Fibroblast of skin of abdomen (primary cell): Measurements from ENCODE around the gene EFTUD2. TPM values are rescaled to one million over a fixed set of nuclear protein-coding genes. Genes with fewer than 3 reads are reported as not detected.
A peak's percentile ranks its signal among the peaks of the same experiment; 100 is the strongest.
"Not testable (repeated sequence)": the region's sequence is repeated elsewhere in the genome, so short reads cannot be mapped to it uniquely, and the experiment has no call there.

Source experiments
- DNase-seq: peaks from one replicate; pipeline ENCODE4 v3.0.0-alpha.2; 2013
- polyA plus RNA-seq, 2 experiments: library from polyadenylated mRNA; unstranded; fragments of 120-200 nt; gene quantifications; one replicate each; pipeline ENCODE4 v1.2.1, GENCODE V29; 2013; ENCODE audit not compliant: insufficient read length in 2 of 2

EFTUD2 gene
- polyA plus RNA-seq (2013, experiment 1 of 2; ENCODE audit: insufficient read length): 88.8 TPM
- 87.8 TPM for polyA plus RNA-seq (2013, experiment 2 of 2; ENCODE audit: insufficient read length)

DNA sequence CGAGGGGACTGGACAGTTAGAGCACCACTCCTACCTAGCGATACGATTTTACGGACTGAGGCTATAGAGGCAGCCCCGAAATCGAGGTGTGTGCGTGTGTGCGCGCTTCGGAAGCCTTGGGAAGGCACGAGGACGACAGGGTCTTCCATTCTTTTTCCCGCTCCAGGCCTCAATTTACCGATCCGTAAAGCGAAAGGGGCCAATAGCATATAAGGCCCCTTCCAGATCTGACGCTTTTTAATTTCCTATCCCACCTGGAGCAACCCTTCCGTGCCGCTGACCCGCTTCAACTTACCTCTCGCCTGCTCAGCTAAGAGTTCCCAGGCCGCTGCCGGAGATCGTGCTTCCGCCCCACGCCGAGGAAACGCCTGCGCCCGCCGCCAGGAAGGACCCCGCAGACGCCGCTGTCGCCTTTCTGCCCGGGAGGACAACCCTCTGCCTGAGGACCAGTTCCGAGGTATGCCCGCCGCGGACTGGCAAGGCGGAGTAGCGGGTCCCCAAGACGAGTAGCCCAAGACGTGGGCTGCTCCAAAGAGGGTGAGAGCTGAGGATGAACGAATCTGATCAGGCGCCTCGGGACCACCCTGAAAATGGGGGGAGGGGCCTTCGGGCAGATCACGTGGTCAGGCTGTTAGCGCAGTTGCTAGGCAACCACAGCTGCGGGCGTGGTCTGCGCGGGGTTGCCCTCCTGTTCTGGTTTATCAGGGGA lies at the start of gene EFTUD2:
EFTUD2 (minus strand) TSS at position 372 of the 709 bp plus-strand sequence. CDS start 4,924 bp downstream, outside the sequence.
- DNase-seq: peak; percentile 87

GRCh38 chr17:44948315-44948795 lies 49.1 kb upstream of the EFTUD2 start:
- DNase-seq: no peak

DNA sequence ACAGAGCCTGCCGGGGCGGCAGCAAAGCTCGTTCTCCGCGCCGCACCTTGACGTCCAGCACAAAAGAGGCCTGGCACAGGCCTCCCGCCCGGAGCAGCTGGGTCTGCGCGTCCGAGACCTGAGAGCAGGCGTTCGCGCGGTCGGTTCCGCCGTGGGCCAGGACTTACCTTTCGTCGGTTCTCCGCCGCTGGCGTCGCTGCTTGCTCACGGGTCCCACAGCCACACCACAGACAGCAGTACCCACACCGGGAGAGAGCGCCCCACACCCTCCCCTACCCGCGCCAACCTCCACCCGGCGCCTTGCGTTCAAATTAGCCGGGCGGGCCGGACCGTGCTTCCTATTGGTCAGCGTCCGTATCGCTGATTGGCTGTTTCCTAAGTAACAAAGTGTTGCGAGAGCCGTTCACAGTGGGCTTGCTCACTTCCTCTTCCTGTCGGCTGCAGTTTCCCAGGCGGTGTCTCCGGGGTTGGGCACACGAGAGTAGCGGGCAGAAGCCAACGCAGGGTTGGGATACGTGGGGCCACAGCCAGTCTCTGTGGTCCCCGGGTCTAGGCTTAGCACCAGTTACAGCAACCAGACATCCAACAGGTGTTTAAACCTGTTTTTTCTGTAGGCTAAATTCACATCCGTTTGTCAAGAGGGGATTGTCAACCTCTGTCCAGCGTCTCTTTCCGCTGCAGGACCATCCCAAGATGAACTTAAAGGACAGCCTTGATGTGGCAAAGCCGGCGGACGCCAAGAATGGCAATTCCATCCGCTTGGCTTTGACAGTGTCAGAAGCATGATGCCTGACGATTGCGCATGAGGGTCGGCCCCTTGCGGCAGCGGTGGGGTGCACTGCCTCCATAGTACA lies 48.4 kb upstream of the EFTUD2 start, which contains the start of gene KIF18B:
KIF18B (minus strand) TSS at position 313 of the 854 bp plus-strand sequence. CDS start 11,429 bp downstream, outside the sequence.
- DNase-seq: peak; percentile 94

DNA sequence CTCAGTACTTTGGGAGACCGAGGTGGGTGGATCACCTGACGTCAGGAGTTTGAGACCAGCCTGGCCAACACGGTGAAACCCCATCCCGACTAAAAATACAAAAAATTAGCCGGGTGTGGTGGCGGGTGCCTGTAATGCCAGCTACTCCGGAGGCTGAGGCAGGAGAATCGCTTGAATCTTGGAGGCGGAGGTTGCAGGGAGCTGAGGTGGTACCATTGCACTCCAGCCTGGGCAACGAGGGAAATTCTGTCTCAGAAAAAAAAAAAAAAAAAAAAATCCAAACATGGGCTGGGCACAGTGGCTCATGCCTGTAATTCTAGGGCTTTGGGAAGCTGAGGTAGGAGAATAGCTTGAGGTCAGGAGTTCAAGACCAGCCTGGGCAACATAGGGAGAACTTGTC lies 46.4 kb upstream of the EFTUD2 start:
- not testable (repeated sequence) for DNase-seq

- DNase-seq: no peak
These were observed 43.2 kb upstream of the EFTUD2 start for GRCh38 chr17:44942456-44942855.

DNA sequence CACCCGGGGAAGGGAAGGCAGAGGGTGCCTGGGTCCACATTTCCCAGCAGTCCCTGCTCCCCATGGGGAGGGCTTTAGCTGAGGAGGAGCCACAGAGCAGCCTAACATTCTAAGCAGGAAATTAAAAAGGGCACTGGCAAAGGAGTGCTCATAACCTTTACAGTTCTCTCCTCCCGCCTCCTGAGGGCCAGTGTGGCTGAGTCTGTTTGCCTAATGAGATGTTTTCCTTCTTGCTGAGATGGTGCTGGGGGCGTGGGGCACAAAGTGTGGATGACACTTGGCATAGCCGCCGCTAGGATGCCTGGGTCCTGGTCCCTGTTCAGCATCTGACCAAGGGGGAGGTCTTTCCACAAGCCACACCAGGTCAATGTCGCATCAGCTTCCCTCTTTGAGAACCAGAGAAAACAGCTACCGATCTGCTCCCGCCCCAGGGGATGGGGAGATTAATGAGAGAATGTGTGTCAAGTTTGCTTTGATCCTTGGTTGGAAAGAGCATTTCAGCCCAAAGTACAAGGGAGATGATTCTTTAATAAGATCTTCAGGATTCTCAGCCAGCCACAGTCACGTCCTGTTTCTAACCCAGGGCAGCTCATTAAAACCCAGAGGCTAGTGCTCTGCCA lies 42.6 kb upstream of the EFTUD2 start:
- no peak for DNase-seq

DNA sequence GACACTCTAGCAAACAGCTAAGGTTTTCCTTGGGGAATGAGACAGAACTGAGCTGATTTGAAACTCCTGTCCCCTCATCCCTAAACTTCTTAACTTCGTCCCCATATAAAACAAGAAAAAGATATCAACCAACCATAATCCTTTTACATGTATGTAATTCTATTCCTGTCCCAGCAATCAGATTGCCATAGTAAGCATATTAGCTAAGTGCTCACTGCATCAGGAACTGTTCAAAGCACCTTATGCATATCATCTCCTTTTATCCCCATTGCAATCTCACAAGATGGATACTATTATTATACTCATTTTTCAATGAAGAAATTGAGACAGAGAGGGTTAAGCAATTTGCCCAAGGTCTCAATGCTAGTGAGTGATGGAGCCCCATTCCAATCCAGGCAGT lies 41.5 kb upstream of the EFTUD2 start:
- no peak for DNase-seq

- peak; percentile 73 for DNase-seq
These were observed 41.1 kb upstream of the EFTUD2 start for GRCh38 chr17:44940317-44940716.

DNA sequence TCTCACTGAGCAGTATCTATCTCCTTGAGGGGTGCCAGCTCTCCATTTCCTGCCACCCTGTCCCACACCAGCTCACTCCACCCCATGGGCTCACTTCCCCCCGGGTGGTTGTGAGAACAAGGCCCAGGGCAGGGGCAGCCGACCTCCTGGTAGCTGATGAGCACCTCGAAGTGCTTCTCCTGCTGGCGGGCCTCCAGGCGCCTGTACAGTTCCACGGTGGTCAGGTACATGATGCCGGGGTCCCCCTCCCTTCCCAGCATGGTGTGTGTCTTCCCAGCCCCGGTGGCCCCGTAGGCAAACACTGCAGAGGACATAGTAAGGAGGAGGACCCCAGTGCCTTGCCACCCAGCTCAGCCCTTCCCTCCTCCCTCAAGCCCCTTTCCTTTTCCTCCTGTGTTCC lies 35.9 kb upstream of the EFTUD2 start:
- no peak for DNase-seq

- no peak for DNase-seq
These were observed 35.5 kb upstream of the EFTUD2 start for GRCh38 chr17:44934745-44935105.

- DNase-seq: no peak
These were observed 34.8 kb upstream of the EFTUD2 start for GRCh38 chr17:44933824-44934744.

DNA sequence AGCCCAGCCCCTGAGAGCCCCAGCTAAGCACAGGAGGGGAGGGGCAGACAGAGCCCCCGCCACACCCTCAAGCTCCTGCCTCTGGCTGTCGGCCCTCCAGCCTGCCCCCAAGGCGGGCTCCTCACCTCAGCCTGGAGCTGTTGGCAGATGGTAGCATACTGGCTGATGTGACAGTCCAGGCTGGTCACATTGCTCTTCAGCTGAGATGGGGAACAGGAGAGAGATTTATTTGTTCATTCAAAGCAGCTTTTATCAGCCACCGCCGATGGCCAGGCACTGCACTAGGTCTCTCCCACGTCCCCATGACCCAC lies 33.5 kb upstream of the EFTUD2 start:
- DNase-seq: no peak

DNA sequence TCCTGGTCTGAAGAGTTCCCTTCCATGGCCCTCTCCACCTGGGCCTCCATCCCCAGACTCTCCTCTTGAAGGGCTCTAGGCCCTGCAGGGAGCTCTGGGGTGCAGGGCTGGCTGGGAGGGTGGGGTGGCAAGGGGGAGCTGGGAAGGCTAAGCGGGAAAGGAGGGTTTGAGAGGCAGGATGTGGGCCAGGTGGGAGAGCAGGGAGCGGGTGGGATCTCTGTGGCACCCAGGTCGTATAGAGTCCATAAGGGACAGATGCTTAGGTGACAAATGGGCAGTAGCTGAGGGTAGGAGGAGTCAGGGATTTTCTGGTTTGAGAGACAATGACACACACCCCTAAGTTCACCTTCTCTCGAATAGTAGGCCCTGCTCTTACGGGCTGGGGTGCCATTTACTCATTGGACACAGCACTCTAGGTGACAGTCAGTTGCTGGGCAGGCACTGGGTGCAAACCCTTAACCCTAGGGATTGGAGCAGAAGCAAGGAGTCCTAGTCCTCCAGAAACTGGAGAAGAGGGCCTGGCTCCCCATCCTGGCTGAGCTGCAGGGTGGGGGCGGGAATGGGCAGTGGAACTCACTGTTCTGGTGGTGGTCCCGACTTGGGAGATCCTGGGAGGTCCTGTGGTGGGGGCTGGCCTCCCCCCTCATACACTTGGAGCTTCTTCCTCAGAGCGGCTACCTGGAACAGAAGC lies 33.0 kb upstream of the EFTUD2 start:
- no peak for DNase-seq

- no peak for DNase-seq
These were observed 32.1 kb upstream of the EFTUD2 start for GRCh38 chr17:44931376-44931775.

GRCh38 chr17:44930667-44931066 lies 31.4 kb upstream of the EFTUD2 start:
- no peak for DNase-seq

DNA sequence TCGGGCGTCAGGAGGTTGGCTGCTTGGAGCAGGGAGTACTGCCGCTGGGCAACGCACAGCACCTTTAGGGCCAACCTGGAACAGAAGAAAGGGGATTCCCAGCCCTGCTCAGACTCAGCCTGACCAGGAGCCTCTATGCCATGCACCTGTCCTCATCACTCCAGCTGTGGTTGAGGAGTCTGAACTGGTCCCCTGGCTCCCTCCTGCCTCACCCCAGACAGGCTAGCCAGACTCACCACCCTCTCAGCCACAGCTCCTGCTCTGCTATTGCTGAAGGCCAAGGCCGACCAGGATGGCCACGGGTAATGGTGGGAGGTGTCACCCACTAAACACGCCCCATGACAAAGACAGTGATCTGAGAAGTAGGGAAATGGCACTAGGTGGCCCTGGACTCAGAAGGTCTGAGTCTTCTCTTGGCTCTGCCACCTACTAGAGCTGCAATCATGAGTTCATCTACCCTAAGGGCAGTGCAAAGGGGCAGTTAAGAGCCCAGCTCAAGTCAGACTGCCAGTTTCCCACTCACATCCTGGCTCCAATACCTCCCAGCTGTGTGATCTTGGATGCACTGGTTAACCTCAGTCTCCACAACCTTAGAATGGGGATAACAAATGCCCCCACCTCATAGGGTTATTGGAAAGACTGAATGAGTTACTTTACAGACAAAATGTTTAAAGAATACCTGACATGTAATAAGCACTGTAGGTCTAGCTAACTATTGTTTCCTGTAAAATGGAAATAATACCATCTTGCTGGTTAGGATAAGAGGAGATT lies 29.9 kb upstream of the EFTUD2 start:
- no peak for DNase-seq

GRCh38 chr17:44928136-44928535 lies 28.9 kb upstream of the EFTUD2 start:
- DNase-seq: no peak

DNA sequence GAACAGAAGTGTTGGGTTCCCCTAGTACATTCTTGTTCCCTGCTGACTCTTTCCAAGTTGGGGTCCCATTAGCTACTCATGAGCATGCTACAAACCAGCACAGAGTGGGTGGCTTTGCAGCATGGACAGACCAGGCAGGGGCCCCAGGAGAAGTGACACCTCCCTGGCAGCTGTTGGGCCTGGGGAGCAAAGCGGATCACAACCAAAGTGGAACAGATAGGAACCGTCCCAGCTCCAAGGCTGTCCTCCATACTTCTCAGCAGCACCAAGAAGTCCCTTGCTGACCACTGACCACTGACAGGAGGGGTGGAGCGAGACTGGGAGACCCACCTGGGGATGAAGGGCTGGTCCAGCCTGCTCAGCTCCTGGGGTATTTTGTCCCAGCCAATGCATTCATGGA lies 28.5 kb upstream of the EFTUD2 start:
- DNase-seq: no peak

DNA sequence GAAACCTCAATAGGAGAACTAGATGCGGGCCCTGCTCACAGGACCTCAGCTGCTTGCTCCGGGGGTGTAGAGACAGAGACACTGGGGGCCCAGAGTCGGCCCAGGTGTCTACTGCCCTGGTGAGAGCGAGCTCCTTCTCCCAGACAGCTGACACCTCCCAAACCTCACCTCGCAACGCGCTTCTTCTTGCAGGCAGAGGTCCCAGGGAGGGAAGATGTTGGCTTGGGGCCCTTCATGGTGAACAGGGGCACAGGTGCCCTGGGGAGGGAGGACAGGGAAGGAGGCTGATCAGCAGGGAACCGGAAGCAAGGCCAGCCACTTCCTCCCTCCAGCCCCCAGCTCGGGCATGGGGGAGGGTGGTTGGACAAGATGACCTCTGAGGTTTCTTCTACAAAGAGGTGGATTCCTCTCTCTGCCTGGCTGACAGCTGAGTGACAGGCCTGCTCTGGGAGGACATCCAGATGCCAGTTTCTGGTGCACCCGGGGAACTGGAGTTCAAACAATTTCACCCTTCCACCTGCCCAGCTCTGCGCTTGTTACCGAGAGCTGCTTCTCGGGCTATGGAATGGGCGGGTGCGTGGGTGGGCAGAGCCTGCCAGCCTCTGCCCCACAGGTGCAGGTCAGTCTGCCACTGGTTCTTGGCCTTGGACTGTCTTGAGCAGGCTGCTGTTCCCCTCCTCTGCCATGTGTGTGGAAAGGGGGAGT lies 27.7 kb upstream of the EFTUD2 start:
- no peak for DNase-seq
